ENCODE measurements around the gene UMPS.

- TF ChIP-seq EZH2 (IDR thresholded peaks at IDR 0.05; ENCODE audit: insufficient read depth, poor library complexity, severe bottlenecking) (no peak), EZH2phosphoT487 (IDR thresholded peaks at IDR 0.05; ENCODE audit: insufficient read depth, low read depth) (no peak)
Observed at GRCh38 chr3:124699051-124699450, 31.2 kb upstream of the UMPS start.

Measured in GM23248 (cell line).